Neural cell (in vitro differentiated cells): Measurements from ENCODE around the gene HECW1. TPM values are rescaled to one million over a fixed set of nuclear protein-coding genes. Genes with fewer than 3 reads are reported as not detected.

ENCODE experiments used
- H2AFZ ChIP-seq: fragments of 200-600, 300-800 bp; sonication (generic), shearing (Covaris generic); 2 replicates; pipeline ENCODE4 v1.6.0; 2014; ENCODE audit warnings: low read depth, mild to moderate bottlenecking, antibody characterized with exemption, low read length, moderate library complexity
- H3F3A ChIP-seq: fragments of 200-600 bp; shearing (Covaris generic); 2 replicates; pipeline ENCODE4 v1.6.1; 2016; ENCODE audit warnings: mild to moderate bottlenecking, moderate library complexity, mixed read lengths, antibody characterized with exemption, low read length; ENCODE audit not compliant: insufficient read depth, poor library complexity, severe bottlenecking
- H3K27ac ChIP-seq: fragments of 200-600, 300-800 bp; sonication (generic), shearing (Covaris generic); 2 replicates; pipeline ENCODE4 v1.5.1; 2014; ENCODE audit warnings: mild to moderate bottlenecking, low read length, moderate library complexity
- H3K27me3 ChIP-seq: fragments of 300-800, 200-600 bp; sonication (generic), shearing (Covaris generic); 2 replicates; pipeline ENCODE4 v1.6.0; 2014; ENCODE audit warnings: mild to moderate bottlenecking, low read depth, low read length, moderate library complexity; ENCODE audit not compliant: insufficient read depth
- H3K36me3 ChIP-seq: fragments of 300-800, 200-600 bp; sonication (generic), shearing (Covaris generic); 2 replicates; pipeline ENCODE4 v1.5.1; 2014; ENCODE audit warnings: mild to moderate bottlenecking, antibody characterized with exemption, low read length, moderate library complexity; ENCODE audit not compliant: insufficient read depth
- H3K4me2 ChIP-seq: fragments of 300-800, 200-600 bp; sonication (generic), shearing (Covaris generic); 2 replicates; pipeline ENCODE4 v1.6.0; 2014; ENCODE audit warnings: mild to moderate bottlenecking, low read length
- H3K4me3 ChIP-seq: fragments of 300-800, 200-600 bp; sonication (generic), shearing (Covaris generic); 2 replicates; pipeline ENCODE4 v1.5.1; 2014; ENCODE audit warnings: mild to moderate bottlenecking, low read length, moderate library complexity
- H3K79me2 ChIP-seq: fragments of 200-600 bp; shearing (Covaris generic); replicated peaks from 2 replicates; pipeline ENCODE4 v1.6.0; 2014; ENCODE audit warnings: mild to moderate bottlenecking, low read length, moderate library complexity; ENCODE audit not compliant: insufficient read depth
- H3K9ac ChIP-seq: fragments of 300-800, 200-600 bp; sonication (generic), shearing (Covaris generic); 2 replicates; pipeline ENCODE4 v1.6.1; 2016; ENCODE audit warnings: mild to moderate bottlenecking, low read length, mixed read lengths
- H3K9me2 ChIP-seq: fragments of 200-600 bp; shearing (Covaris generic); 2 replicates; pipeline ENCODE4 v1.6.1; 2016; ENCODE audit warnings: mild to moderate bottlenecking, low read length, mixed read lengths; ENCODE audit not compliant: insufficient read depth
- H3K9me3 ChIP-seq: fragments of 200-600, 300-800 bp; sonication (generic), shearing (Covaris generic); 2 replicates; pipeline ENCODE4 v1.6.1; 2016; ENCODE audit warnings: mild to moderate bottlenecking, mixed run types, low read length, moderate library complexity, mixed read lengths
- H4K20me1 ChIP-seq: fragments of 200-600 bp; shearing (Covaris generic); 2 replicates; pipeline ENCODE4 v1.6.1; 2016; ENCODE audit warnings: mild to moderate bottlenecking, mixed run types; ENCODE audit not compliant: insufficient read depth
- CTCF ChIP-seq: fragments of 450-650 bp; IDR thresholded peaks from 2 replicates; pipeline ENCODE4 v1.5.1; 2014; ENCODE audit warnings: antibody characterized with exemption, mild to moderate bottlenecking, moderate library complexity; ENCODE audit not compliant: poor library complexity, severe bottlenecking
- EP300 ChIP-seq: fragments of 450-650 bp; conservative IDR thresholded peaks from 2 replicates; pipeline ENCODE4 v1.6.1; 2014; ENCODE audit warnings: antibody characterized with exemption, mild to moderate bottlenecking, moderate library complexity; ENCODE audit not compliant: poor library complexity, severe bottlenecking
- EZH2 ChIP-seq: fragments of 200-600, 300-800 bp; shearing (Covaris generic), sonication (generic); IDR thresholded peaks from 2 replicates; pipeline ENCODE4 v1.6.1; 2014; ENCODE audit warnings: antibody characterized with exemption, low read length, borderline replicate concordance, mild to moderate bottlenecking; ENCODE audit not compliant: insufficient read depth, poor library complexity, severe bottlenecking
- MXI1 ChIP-seq: fragments of 450-650 bp; conservative IDR thresholded peaks from 2 replicates; pipeline ENCODE4 v1.6.1; 2014; ENCODE audit warnings: antibody characterized with exemption, mild to moderate bottlenecking; ENCODE audit not compliant: poor library complexity, severe bottlenecking
- POLR2AphosphoS5 ChIP-seq: IDR thresholded peaks from 2 replicates; pipeline ENCODE4 v1.6.1; 2012
- RAD21 ChIP-seq: fragments of 450-650 bp; conservative IDR thresholded peaks from 2 replicates; pipeline ENCODE4 v1.6.1; 2014; ENCODE audit warnings: antibody characterized with exemption, mild to moderate bottlenecking, moderate library complexity
- SMC3 ChIP-seq: fragments of 450-650 bp; conservative IDR thresholded peaks from 2 replicates; pipeline ENCODE4 v1.6.1; 2014; ENCODE audit warnings: antibody characterized with exemption, mild to moderate bottlenecking, moderate library complexity; ENCODE audit not compliant: poor library complexity
- TAF1 ChIP-seq: IDR thresholded peaks from 2 replicates; pipeline ENCODE4 v1.6.1; 2012; ENCODE audit warnings: low read depth
- polyA plus RNA-seq: library from polyadenylated mRNA; depleted of rRNA; stranded (reverse); fragments of >200 nt; gene quantifications from 2 replicates; pipeline ENCODE4 v1.2.3, GENCODE V29; 2014
- TF ChIP-seq, protein P1 (sequence below): IDR thresholded peaks from 2 replicates; pipeline ENCODE4 v1.6.1; 2012; ENCODE audit warnings: borderline replicate concordance

HECW1 gene
- polyA plus RNA-seq, 1 donor from 2014 or later = 13.8 TPM

DNA sequence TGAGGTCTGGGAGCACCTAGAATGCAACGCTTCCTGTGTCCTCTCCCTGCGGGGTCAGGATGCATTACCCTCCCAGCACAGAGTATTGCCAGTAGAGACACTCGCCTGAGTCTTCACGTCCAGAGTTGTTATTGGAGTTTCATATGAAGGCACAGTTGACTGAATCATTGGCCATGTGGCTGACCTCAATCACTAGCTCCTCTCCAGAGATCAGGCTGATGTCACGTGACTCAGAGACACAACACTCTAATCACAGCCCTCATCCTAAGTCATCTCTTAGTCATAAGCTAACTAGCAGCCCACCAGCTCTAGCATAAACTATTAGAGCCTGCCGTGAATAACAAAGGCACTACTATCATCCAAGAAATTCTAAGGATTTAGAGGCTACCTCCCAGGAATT lies 107.8 kb downstream of the HECW1 start:
- Histone ChIP-seq H3K4me2 (no peak overlapping the region), H3K9me2 (no peaks in the 10 kb centered on the region), H3K9ac (no peak overlapping the region), H3K27ac (no peak overlapping the region), H3K4me3 (no peak overlapping the region), H3K27me3 (no peaks in the 10 kb centered on the region), H3K9me3 (no peaks in the 10 kb centered on the region), H2AFZ (no peak overlapping the region), H4K20me1 (no peaks in the 10 kb centered on the region), H3K36me3 (no peaks in the 10 kb centered on the region), H3F3A (no peaks in the 10 kb centered on the region), H3K79me2 (no peaks in the 10 kb centered on the region)
- no peak for TF ChIP-seq POLR2AphosphoS5

GRCh38 chr7:43220742-43221141 lies 108.3 kb downstream of the HECW1 start:
- Histone ChIP-seq H3K36me3 (no peaks in the 10 kb centered on the region), H3K9ac (no peak overlapping the region), H3F3A (no peaks in the 10 kb centered on the region), H3K79me2 (no peaks in the 10 kb centered on the region), H3K4me2 (no peak overlapping the region), H2AFZ (no peak overlapping the region), H3K4me3 (no peak overlapping the region), H3K9me2 (no peaks in the 10 kb centered on the region), H4K20me1 (no peaks in the 10 kb centered on the region), H3K9me3 (no peaks in the 10 kb centered on the region), H3K27me3 (no peaks in the 10 kb centered on the region), H3K27ac (no peak overlapping the region)
- TF ChIP-seq, protein P1, sequence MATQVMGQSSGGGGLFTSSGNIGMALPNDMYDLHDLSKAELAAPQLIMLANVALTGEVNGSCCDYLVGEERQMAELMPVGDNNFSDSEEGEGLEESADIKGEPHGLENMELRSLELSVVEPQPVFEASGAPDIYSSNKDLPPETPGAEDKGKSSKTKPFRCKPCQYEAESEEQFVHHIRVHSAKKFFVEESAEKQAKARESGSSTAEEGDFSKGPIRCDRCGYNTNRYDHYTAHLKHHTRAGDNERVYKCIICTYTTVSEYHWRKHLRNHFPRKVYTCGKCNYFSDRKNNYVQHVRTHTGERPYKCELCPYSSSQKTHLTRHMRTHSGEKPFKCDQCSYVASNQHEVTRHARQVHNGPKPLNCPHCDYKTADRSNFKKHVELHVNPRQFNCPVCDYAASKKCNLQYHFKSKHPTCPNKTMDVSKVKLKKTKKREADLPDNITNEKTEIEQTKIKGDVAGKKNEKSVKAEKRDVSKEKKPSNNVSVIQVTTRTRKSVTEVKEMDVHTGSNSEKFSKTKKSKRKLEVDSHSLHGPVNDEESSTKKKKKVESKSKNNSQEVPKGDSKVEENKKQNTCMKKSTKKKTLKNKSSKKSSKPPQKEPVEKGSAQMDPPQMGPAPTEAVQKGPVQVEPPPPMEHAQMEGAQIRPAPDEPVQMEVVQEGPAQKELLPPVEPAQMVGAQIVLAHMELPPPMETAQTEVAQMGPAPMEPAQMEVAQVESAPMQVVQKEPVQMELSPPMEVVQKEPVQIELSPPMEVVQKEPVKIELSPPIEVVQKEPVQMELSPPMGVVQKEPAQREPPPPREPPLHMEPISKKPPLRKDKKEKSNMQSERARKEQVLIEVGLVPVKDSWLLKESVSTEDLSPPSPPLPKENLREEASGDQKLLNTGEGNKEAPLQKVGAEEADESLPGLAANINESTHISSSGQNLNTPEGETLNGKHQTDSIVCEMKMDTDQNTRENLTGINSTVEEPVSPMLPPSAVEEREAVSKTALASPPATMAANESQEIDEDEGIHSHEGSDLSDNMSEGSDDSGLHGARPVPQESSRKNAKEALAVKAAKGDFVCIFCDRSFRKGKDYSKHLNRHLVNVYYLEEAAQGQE = no peak
- TF ChIP-seq POLR2AphosphoS5 = no peak
- no peak for TF ChIP-seq CTCF
- no peak for TF ChIP-seq EZH2
- no peak for TF ChIP-seq TAF1
- TF ChIP-seq EP300 = no peak
- no peak for TF ChIP-seq RAD21
- TF ChIP-seq SMC3 = no peak
- TF ChIP-seq MXI1 = no peak

DNA sequence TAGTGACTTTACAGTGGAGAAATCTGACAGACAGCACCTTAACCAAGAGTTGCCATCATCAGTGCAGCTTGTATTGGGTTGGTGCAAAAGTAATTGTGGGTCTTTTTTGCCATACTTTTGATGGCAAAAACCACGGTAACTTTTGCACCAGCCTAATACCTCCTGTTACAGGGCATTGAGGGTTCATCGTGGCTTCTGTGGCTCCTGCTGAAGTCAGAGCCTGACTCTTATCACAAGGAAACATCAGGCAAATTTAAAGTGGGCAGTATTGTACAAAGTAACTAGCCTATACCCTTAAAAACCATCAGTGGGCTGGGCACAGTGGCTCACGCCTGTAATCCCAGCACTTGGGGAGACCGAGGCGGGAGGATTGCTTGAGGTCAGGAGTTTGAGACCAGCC lies 117.4 kb downstream of the HECW1 start:
- H3K27me3 ChIP-seq = no peaks in the 10 kb centered on the region
- H3K4me3 ChIP-seq = no peak overlapping the region
- no peak overlapping the region for H3K4me2 ChIP-seq
- H3K9ac ChIP-seq = no peak overlapping the region
- no peaks in the 10 kb centered on the region for H3K9me2 ChIP-seq
- TF ChIP-seq RAD21 = no peak
- no peak for TF ChIP-seq POLR2AphosphoS5
- TF ChIP-seq CTCF = no peak
- no peak for TF ChIP-seq SMC3
- no peak for TF ChIP-seq MXI1
- no peak for TF ChIP-seq TAF1
- TF ChIP-seq, protein P1 = no peak
- no peak for TF ChIP-seq EZH2
- TF ChIP-seq EP300 = no peak
- no peaks in the 10 kb centered on the region for H3F3A ChIP-seq
- H3K9me3 ChIP-seq = no peaks in the 10 kb centered on the region
- H4K20me1 ChIP-seq = no peaks in the 10 kb centered on the region
- H3K36me3 ChIP-seq = no peaks in the 10 kb centered on the region
- no peaks in the 10 kb centered on the region for H3K79me2 ChIP-seq
- H3K27ac ChIP-seq = no peak overlapping the region
- H2AFZ ChIP-seq = no peak overlapping the region
